OCI-LY3 (cell line): ENCODE measurements around the gene GPR32.

Source experiments
- H2AFZ ChIP-seq: fragments of 200-600, 300-600 bp; shearing (Covaris generic); 2 replicates; pipeline ENCODE4 v1.6.0; 2014; ENCODE audit warnings: antibody characterized with exemption, low read depth, low read length
- H3K27ac ChIP-seq: fragments of 200-600, 300-600 bp; sonication (generic); 2 replicates; pipeline ENCODE4 v1.5.1; 2014; ENCODE audit warnings: mild to moderate bottlenecking, low read length, moderate library complexity, mixed read lengths
- H3K27me3 ChIP-seq: fragments of 200-600, 300-600 bp; sonication (generic); 2 replicates; pipeline ENCODE4 v1.6.1; 2014; ENCODE audit warnings: low read depth, low read length, mixed read lengths
- H3K36me3 ChIP-seq: fragments of 200-600, 300-600 bp; sonication (generic); replicated peaks from 2 replicates; pipeline ENCODE3; 2014; ENCODE audit warnings: low read depth, low read length, mixed read lengths
- H3K4me1 ChIP-seq: fragments of 300-600, 200-600 bp; sonication (generic); 2 replicates; pipeline ENCODE4 v1.6.1; 2014; ENCODE audit warnings: low read length, mixed read lengths
- H3K4me2 ChIP-seq: fragments of 200-600, 300-600 bp; sonication (generic); 2 replicates; pipeline ENCODE4 v1.6.1; 2014; ENCODE audit warnings: low read length, mixed read lengths
- H3K4me3 ChIP-seq: fragments of 300-600, 200-600 bp; sonication (generic); 2 replicates; pipeline ENCODE4 v1.5.1; 2014; ENCODE audit warnings: antibody characterized with exemption, mild to moderate bottlenecking, low read length, moderate library complexity
- H3K79me2 ChIP-seq: fragments of 300-600, 200-600 bp; shearing (Covaris generic); 2 replicates; pipeline ENCODE4 v1.6.1; 2014; ENCODE audit warnings: mild to moderate bottlenecking, low read length, mixed read lengths
- H3K9ac ChIP-seq: fragments of 300-600, 200-600 bp; shearing (Covaris generic); 2 replicates; pipeline ENCODE4 v1.6.0; 2014; ENCODE audit warnings: mild to moderate bottlenecking, low read length, moderate library complexity
- H3K9me3 ChIP-seq: fragments of 200-600, 300-600 bp; shearing (Covaris generic); 2 replicates; pipeline ENCODE4 v1.6.1; 2014; ENCODE audit warnings: low read length, mixed read lengths; ENCODE audit not compliant: insufficient read depth
- H4K20me1 ChIP-seq: fragments of 200-600, 300-600 bp; sonication (generic); 2 replicates; pipeline ENCODE4 v1.6.1; 2016; ENCODE audit warnings: low read length, mixed read lengths; ENCODE audit not compliant: insufficient read depth
- EZH2phosphoT487 ChIP-seq: fragments of 200-600 bp; shearing (Covaris generic); IDR thresholded peaks from 2 replicates; pipeline ENCODE4 v1.6.1; 2018; ENCODE audit warnings: antibody characterized with exemption, mixed run types, low read depth
- TF ChIP-seq, protein P1 (sequence below): fragments of 200-600, 300-600 bp; sonication (generic); IDR thresholded peaks from 2 replicates; pipeline ENCODE4 v1.5.1; 2014; ENCODE audit warnings: antibody characterized with exemption, low read length, low read depth

The GPR32 gene

DNA sequence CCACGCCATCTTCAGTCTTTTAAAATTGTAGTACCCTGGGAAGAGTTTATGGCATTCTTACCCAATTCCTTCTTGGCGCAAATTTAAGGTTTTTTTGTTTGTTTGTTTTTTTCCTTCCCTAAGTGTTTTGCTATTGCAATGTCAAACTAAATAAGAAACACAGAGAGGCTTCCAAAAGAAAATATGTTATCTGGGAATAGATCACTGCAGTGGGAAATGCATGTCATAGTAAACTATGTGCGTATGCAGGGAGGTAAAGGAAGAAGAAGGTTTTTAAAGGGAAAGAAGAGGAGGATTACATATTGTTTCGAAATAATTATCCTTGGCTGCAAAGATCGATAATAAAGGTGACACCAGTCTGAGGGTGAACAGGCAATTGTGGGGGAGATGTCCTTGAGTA is 33.9 kb upstream of the GPR32 start:
- no peak overlapping the region for H3K4me2 ChIP-seq
- H3K4me1 ChIP-seq: no peaks in the 10 kb centered on the region
- H3K27ac ChIP-seq: no peak overlapping the region
- H3K79me2 ChIP-seq: no peaks in the 10 kb centered on the region
- peaks cover 45% of the 10 kb centered on the region for H3K27me3 ChIP-seq
- H3K9me3 ChIP-seq: no peaks in the 10 kb centered on the region
- H3K4me3 ChIP-seq: no peak overlapping the region
- H3K9ac ChIP-seq: no peak overlapping the region
- H4K20me1 ChIP-seq: no peaks in the 10 kb centered on the region
- no peak for TF ChIP-seq EZH2phosphoT487
- TF ChIP-seq, protein P1, sequence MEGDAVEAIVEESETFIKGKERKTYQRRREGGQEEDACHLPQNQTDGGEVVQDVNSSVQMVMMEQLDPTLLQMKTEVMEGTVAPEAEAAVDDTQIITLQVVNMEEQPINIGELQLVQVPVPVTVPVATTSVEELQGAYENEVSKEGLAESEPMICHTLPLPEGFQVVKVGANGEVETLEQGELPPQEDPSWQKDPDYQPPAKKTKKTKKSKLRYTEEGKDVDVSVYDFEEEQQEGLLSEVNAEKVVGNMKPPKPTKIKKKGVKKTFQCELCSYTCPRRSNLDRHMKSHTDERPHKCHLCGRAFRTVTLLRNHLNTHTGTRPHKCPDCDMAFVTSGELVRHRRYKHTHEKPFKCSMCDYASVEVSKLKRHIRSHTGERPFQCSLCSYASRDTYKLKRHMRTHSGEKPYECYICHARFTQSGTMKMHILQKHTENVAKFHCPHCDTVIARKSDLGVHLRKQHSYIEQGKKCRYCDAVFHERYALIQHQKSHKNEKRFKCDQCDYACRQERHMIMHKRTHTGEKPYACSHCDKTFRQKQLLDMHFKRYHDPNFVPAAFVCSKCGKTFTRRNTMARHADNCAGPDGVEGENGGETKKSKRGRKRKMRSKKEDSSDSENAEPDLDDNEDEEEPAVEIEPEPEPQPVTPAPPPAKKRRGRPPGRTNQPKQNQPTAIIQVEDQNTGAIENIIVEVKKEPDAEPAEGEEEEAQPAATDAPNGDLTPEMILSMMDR: no peak
- H2AFZ ChIP-seq: no peak overlapping the region
- H3K36me3 ChIP-seq: no peaks in the 10 kb centered on the region

DNA sequence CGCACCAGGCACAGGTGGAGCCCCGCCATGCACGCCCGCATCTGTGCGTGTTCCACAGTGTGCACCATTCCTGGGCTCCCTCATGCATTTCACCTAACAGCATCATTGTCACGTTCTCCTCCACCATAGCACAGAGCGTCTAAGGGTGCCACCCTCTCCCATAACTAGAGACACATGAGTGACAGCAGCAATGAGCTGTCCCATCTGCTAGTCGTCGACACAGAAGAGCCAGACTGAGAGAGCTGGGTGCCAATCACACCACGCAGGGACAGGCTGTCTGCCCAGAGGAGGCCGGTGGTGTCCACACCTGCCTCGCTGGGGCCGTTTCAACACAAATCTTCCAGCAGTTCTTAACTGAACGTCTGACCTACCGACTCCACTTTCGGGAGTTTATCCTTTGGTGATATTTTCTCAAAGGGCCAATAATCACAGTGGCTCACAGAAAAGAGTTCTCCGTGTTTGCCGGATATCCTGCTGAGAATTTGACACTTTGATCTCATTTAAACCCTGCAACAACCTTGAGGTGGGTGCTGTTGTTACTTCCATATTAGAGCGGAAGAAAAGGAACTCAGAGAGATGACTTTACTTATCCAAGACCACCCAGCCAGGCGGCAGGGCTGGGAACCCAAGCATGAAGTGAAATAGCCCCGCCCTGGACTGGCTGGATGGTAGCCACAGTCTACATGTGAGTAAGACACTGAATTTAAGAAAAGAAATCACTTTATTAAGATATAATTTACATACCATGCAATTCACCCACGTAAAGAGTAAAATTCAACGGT is 30.9 kb upstream of the GPR32 start:
- Histone ChIP-seq H3K4me2 (no peak overlapping the region), H3K9me3 (no peaks in the 10 kb centered on the region), H3K27me3 (peaks cover 26% of the 10 kb centered on the region), H3K4me1 (no peaks in the 10 kb centered on the region), H3K4me3 (no peak overlapping the region), H3K36me3 (no peaks in the 10 kb centered on the region), H3K9ac (no peak overlapping the region), H2AFZ (no peak overlapping the region), H4K20me1 (no peaks in the 10 kb centered on the region), H3K27ac (no peak overlapping the region), H3K79me2 (no peaks in the 10 kb centered on the region)
- TF ChIP-seq EZH2phosphoT487: no peak
- TF ChIP-seq, protein P1: no peak

DNA sequence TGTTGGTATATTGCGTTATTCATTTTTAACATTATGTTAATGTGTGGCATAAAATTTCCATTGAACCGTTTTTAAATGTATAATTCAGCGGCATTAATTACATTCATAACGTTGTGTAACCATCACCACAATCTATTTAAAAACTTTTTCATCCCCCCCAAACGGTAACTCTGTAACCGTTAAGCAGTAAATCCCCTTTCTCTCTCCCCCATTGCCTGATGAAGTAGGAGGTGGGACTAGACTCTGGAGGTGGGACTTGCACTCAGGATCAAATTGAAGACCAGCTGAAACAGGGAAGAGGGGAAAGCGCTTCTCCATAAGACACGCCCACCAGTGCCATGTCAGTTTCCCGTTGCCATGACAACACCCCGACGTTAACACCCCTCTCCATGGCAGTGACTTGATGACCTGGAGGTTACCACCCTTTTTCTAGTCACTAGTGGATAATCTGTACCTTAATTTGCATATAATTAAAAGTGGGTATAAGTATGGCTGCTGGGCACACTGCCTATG is 30.3 kb upstream of the GPR32 start:
- Histone ChIP-seq H3K9ac (no peak overlapping the region), H3K79me2 (no peaks in the 10 kb centered on the region), H3K27ac (no peak overlapping the region), H3K4me1 (no peaks in the 10 kb centered on the region), H3K9me3 (no peaks in the 10 kb centered on the region), H3K27me3 (peaks cover 22% of the 10 kb centered on the region), H3K4me2 (no peak overlapping the region), H3K36me3 (no peaks in the 10 kb centered on the region), H3K4me3 (no peak overlapping the region), H4K20me1 (no peaks in the 10 kb centered on the region), H2AFZ (no peak overlapping the region)
- TF ChIP-seq EZH2phosphoT487: no peak
- TF ChIP-seq, protein P1: no peak

DNA sequence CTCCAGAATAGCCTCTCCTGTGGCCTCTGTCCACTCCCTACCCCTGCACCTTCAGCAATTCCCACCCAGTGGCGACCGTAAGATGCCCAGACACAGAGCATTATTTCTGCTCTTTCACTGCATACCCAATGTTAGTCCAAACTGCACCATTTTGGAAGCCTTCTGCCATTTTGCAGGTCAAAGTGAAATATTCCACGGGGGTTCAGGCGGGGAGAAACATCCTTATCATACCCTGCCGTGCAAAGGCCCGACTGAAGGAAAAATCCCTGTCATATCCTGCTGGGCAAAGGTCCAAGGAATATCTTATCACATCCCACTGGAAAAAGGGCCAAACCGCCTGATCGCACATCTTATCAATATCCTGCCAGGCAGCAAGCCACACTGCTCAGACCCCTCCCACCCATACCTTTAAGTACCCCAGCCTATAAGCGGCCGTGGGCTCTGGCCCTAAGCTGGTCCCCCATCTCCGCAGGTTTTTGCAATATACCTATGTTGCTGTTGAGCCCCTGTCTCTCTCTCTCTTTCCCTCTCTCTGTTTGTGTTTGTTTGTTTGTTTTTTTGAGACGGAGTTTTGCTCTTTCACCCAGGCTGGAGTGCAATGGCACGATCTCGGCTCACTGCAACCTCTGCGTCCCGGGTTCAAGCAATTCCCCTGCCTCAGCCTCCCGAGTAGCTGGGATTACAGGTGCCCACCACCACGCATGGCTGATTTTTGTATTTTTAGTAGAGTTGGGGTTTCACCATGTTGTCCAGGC is 28.9 kb upstream of the GPR32 start:
- no peaks in the 10 kb centered on the region for H4K20me1 ChIP-seq
- H3K4me2 ChIP-seq: no peak overlapping the region
- no peak overlapping the region for H2AFZ ChIP-seq
- H3K79me2 ChIP-seq: no peaks in the 10 kb centered on the region
- H3K9me3 ChIP-seq: no peaks in the 10 kb centered on the region
- H3K4me1 ChIP-seq: no peaks in the 10 kb centered on the region
- H3K36me3 ChIP-seq: no peaks in the 10 kb centered on the region
- H3K27ac ChIP-seq: no peak overlapping the region
- no peak for TF ChIP-seq EZH2phosphoT487
- TF ChIP-seq, protein P1: no peak
- no peak overlapping the region for H3K4me3 ChIP-seq
- peaks cover 11% of the 10 kb centered on the region; the same call in 1 of the 2 replicates for H3K27me3 ChIP-seq
- no peak overlapping the region for H3K9ac ChIP-seq
